Measurements from ENCODE around the gene NAGPA. TPM values are rescaled to one million over a fixed set of nuclear protein-coding genes. Genes with fewer than 3 reads are reported as not detected.
"Not testable (repeated sequence)": the region's sequence is repeated elsewhere in the genome, so short reads cannot be mapped to it uniquely, and the experiment has no call there.

Gene NAGPA
- polyA plus RNA-seq, 1 donor from 2014 or later: 37.8 TPM

GRCh38 chr16:5066511-5066910 is 32.8 kb upstream of the NAGPA start:
- Mint-ChIP-seq H3K4me3 (no peak overlapping the region), H3K4me1 (peaks cover 5 to 7% (median 6%) of the 10 kb centered on the region in 3 donors), H3K9me3 (no peaks in the 10 kb centered on the region), H3K27me3 (no peaks in the 10 kb centered on the region), H3K36me3 (no peaks in the 10 kb centered on the region), H3K27ac (no peak overlapping the region)

- H3K27ac Mint-ChIP-seq: no peak within 1 kb of the TSS
- H3K27me3 Mint-ChIP-seq: peaks cover 2% of the 10 kb centered on the region
- no peaks in the 10 kb centered on the region for H3K36me3 Mint-ChIP-seq
- H3K4me3 Mint-ChIP-seq: peak within 1 kb of the TSS in 2 of 4 donors; percentile 39 to 73
- H3K9me3 Mint-ChIP-seq: no peaks in the 10 kb centered on the region
- H3K4me1 Mint-ChIP-seq: peaks cover 0 to 1% (median under 1%) of the 10 kb centered on the region in 3 donors
Observed at GRCh38 chr16:5065813-5066212, 32.1 kb upstream of the NAGPA start, which contains the start of gene C16orf89. TSS of gene C16orf89 (minus strand) at chr16:5065956. CDS start at chr16:5065908, 48 bp downstream.

GRCh38 chr16:5065326-5065725 is 31.6 kb upstream of the NAGPA start:
- H3K9me3 Mint-ChIP-seq: no peaks in the 10 kb centered on the region
- H3K27ac Mint-ChIP-seq: no peak overlapping the region
- H3K36me3 Mint-ChIP-seq: no peaks in the 10 kb centered on the region
- no peak overlapping the region for H3K4me3 Mint-ChIP-seq
- H3K4me1 Mint-ChIP-seq: peaks cover 0 to 1% (median 0%) of the 10 kb centered on the region in 3 donors
- H3K27me3 Mint-ChIP-seq: peaks cover 2% of the 10 kb centered on the region

GRCh38 chr16:5064915-5065314 is 31.2 kb upstream of the NAGPA start:
- peak overlapping the region in 1 of 4 donors; percentile 39 for H3K4me3 Mint-ChIP-seq
- peaks cover 0 to 1% (median 0%) of the 10 kb centered on the region in 3 donors for H3K4me1 Mint-ChIP-seq
- H3K36me3 Mint-ChIP-seq: no peaks in the 10 kb centered on the region
- H3K27ac Mint-ChIP-seq: no peak overlapping the region
- H3K9me3 Mint-ChIP-seq: no peaks in the 10 kb centered on the region
- peaks cover 2% of the 10 kb centered on the region for H3K27me3 Mint-ChIP-seq

- H3K4me3 Mint-ChIP-seq: no peak overlapping the region
- no peak overlapping the region for H3K27ac Mint-ChIP-seq
- peaks cover 2% of the 10 kb centered on the region for H3K27me3 Mint-ChIP-seq
- no peaks in the 10 kb centered on the region for H3K36me3 Mint-ChIP-seq
- H3K4me1 Mint-ChIP-seq: no peaks in the 10 kb centered on the region
- H3K9me3 Mint-ChIP-seq: no peaks in the 10 kb centered on the region
Observed at GRCh38 chr16:5062790-5063765, 29.3 kb upstream of the NAGPA start.

- Mint-ChIP-seq H3K9me3 (no peaks in the 10 kb centered on the region), H3K27me3 (peaks cover 3% of the 10 kb centered on the region), H3K4me1 (no peaks in the 10 kb centered on the region), H3K4me3 (peak overlapping the region in 1 of 4 donors; percentile 27), H3K27ac (peak overlapping the region in 1 of 3 donors; percentile 41), H3K36me3 (no peaks in the 10 kb centered on the region)
Observed at GRCh38 chr16:5062051-5062450, 28.3 kb upstream of the NAGPA start.

- H3K27me3 Mint-ChIP-seq: peaks cover 3% of the 10 kb centered on the region
- no peak overlapping the region for H3K4me3 Mint-ChIP-seq
- H3K36me3 Mint-ChIP-seq: no peaks in the 10 kb centered on the region
- no peaks in the 10 kb centered on the region for H3K9me3 Mint-ChIP-seq
- no peaks in the 10 kb centered on the region for H3K4me1 Mint-ChIP-seq
- H3K27ac Mint-ChIP-seq: no peak overlapping the region
Observed at GRCh38 chr16:5060073-5060641, 26.4 kb upstream of the NAGPA start.

- Mint-ChIP-seq H3K27me3 (peaks cover 3% of the 10 kb centered on the region), H3K9me3 (no peaks in the 10 kb centered on the region), H3K27ac (no peak overlapping the region), H3K4me1 (no peaks in the 10 kb centered on the region), H3K36me3 (no peaks in the 10 kb centered on the region), H3K4me3 (no peak overlapping the region)
Observed at GRCh38 chr16:5059386-5060072, 25.8 kb upstream of the NAGPA start.

GRCh38 chr16:5058476-5058875 is 24.7 kb upstream of the NAGPA start:
- peaks cover 3% of the 10 kb centered on the region for H3K27me3 Mint-ChIP-seq
- no peak overlapping the region for H3K4me3 Mint-ChIP-seq
- H3K36me3 Mint-ChIP-seq: no peaks in the 10 kb centered on the region
- H3K27ac Mint-ChIP-seq: no peak overlapping the region
- no peaks in the 10 kb centered on the region for H3K4me1 Mint-ChIP-seq
- no peaks in the 10 kb centered on the region for H3K9me3 Mint-ChIP-seq

- H3K27ac Mint-ChIP-seq: no peak overlapping the region
- no peak overlapping the region for H3K4me3 Mint-ChIP-seq
- no peaks in the 10 kb centered on the region for H3K36me3 Mint-ChIP-seq
- H3K9me3 Mint-ChIP-seq: no peaks in the 10 kb centered on the region
- H3K27me3 Mint-ChIP-seq: peaks cover 2% of the 10 kb centered on the region
- H3K4me1 Mint-ChIP-seq: no peaks in the 10 kb centered on the region
Observed at GRCh38 chr16:5056352-5056751, 22.6 kb upstream of the NAGPA start.

GRCh38 chr16:5054876-5055865 is 21.4 kb upstream of the NAGPA start:
- Mint-ChIP-seq H3K9me3 (peaks cover 0 to 9% (median 6%) of the 10 kb centered on the region in 3 donors), H3K36me3 (no peaks in the 10 kb centered on the region), H3K4me3 (peak overlapping the region in 1 of 4 donors; percentile 66), H3K4me1 (no peaks in the 10 kb centered on the region), H3K27ac (no peak overlapping the region), H3K27me3 (peaks cover 1% of the 10 kb centered on the region)

- Mint-ChIP-seq H3K9me3 (peaks cover 2 to 15% (median 6%) of the 10 kb centered on the region in 3 donors), H3K27ac (no peak overlapping the region), H3K36me3 (no peaks in the 10 kb centered on the region), H3K27me3 (peaks cover 7% of the 10 kb centered on the region), H3K4me3 (no peak overlapping the region), H3K4me1 (peaks cover 0 to 2% (median 0%) of the 10 kb centered on the region in 3 donors)
Observed at GRCh38 chr16:5046914-5047313, 13.2 kb upstream of the NAGPA start.

- Mint-ChIP-seq H3K27me3 (peaks cover 16% of the 10 kb centered on the region), H3K4me3 (no peak overlapping the region), H3K9me3 (peaks cover 2 to 10% (median 3%) of the 10 kb centered on the region in 3 donors)
Observed at GRCh38 chr16:5045499-5046115, 11.9 kb upstream of the NAGPA start.

GRCh38 chr16:5044581-5044980 is 10.8 kb upstream of the NAGPA start:
- not testable (repeated sequence) for H3K4me1 Mint-ChIP-seq, H3K27ac Mint-ChIP-seq, H3K36me3 Mint-ChIP-seq, H3K9me3 Mint-ChIP-seq, H3K4me3 Mint-ChIP-seq
- peaks cover 16% of the 10 kb centered on the region for H3K27me3 Mint-ChIP-seq

More at GRCh38 chr16:5045499-5046115, 11.9 kb upstream of the NAGPA start:
- Mint-ChIP-seq H3K4me1 (peaks cover 0 to 8% (median 2%) of the 10 kb centered on the region in 3 donors), H3K36me3 (no peaks in the 10 kb centered on the region), H3K27ac (no peak overlapping the region)
